Hindlimb muscle (tissue), 1 donor: ENCODE measurements around the gene ANKRD31. TPM values are rescaled to one million over a fixed set of nuclear protein-coding genes. Genes with fewer than 3 reads are reported as not detected.
"Not testable (repeated sequence)": the region's sequence is repeated elsewhere in the genome, so short reads cannot be mapped to it uniquely, and the experiment has no call there.

Source experiments
- DNase-seq: peaks from one replicate; pipeline ENCODE4 v3.0.0-alpha.2; 2013
- polyA plus RNA-seq: library from polyadenylated mRNA; unstranded; fragments of 120-200 nt; gene quantifications from one replicate; pipeline ENCODE4 v1.2.1, GENCODE V29; 2013; ENCODE audit not compliant: insufficient read length

Gene ANKRD31
- polyA plus RNA-seq, 1 donor = 0.14 TPM

GRCh38 chr5:75226916-75227315, 9.8 kb downstream of the ANKRD31 start:
- DNase-seq = no peak

GRCh38 chr5:75225506-75225905, 11.2 kb downstream of the ANKRD31 start:
- DNase-seq = no peak

- not testable (repeated sequence) for DNase-seq
Measured at GRCh38 chr5:75220787-75221186, 15.9 kb downstream of the ANKRD31 start.

GRCh38 chr5:75214928-75215327, 21.8 kb downstream of the ANKRD31 start:
- DNase-seq = no peak

GRCh38 chr5:75214409-75214808, 22.3 kb downstream of the ANKRD31 start:
- no peak for DNase-seq

GRCh38 chr5:75203604-75204003, 33.1 kb downstream of the ANKRD31 start:
- no peak for DNase-seq

- no peak for DNase-seq
Measured at GRCh38 chr5:75202935-75203334, 33.7 kb downstream of the ANKRD31 start.

GRCh38 chr5:75200776-75201175, 35.9 kb downstream of the ANKRD31 start:
- DNase-seq = no peak

GRCh38 chr5:75199946-75200345, 36.7 kb downstream of the ANKRD31 start:
- DNase-seq = no peak

- DNase-seq = no peak
Measured at GRCh38 chr5:75199071-75199470, 37.6 kb downstream of the ANKRD31 start.

- no peak for DNase-seq
Measured at GRCh38 chr5:75197745-75198144, 38.9 kb downstream of the ANKRD31 start.

- no peak for DNase-seq
Measured at GRCh38 chr5:75192804-75193203, 43.9 kb downstream of the ANKRD31 start.

- no peak for DNase-seq
Measured at GRCh38 chr5:75192264-75192663, 44.4 kb downstream of the ANKRD31 start.

- DNase-seq = no peak
Measured at GRCh38 chr5:75190227-75190626, 46.5 kb downstream of the ANKRD31 start.

GRCh38 chr5:75189353-75189752, 47.3 kb downstream of the ANKRD31 start:
- no peak for DNase-seq

GRCh38 chr5:75185763-75186162, 50.9 kb downstream of the ANKRD31 start:
- DNase-seq = no peak

GRCh38 chr5:75176009-75176408, 60.7 kb downstream of the ANKRD31 start:
- not testable (repeated sequence) for DNase-seq

GRCh38 chr5:75174872-75175271, 61.8 kb downstream of the ANKRD31 start:
- DNase-seq = not testable (repeated sequence)

- DNase-seq = no peak
Measured at GRCh38 chr5:75169516-75169915, 67.2 kb downstream of the ANKRD31 start.

- no peak for DNase-seq
Measured at GRCh38 chr5:75168026-75168735, 68.5 kb downstream of the ANKRD31 start.

- no peak for DNase-seq
Measured at GRCh38 chr5:75167345-75167744, 69.3 kb downstream of the ANKRD31 start.

GRCh38 chr5:75161508-75161907, 75.2 kb downstream of the ANKRD31 start:
- not testable (repeated sequence) for DNase-seq

GRCh38 chr5:75156585-75156984, 80.1 kb downstream of the ANKRD31 start:
- no peak for DNase-seq

GRCh38 chr5:75152860-75153259, 83.8 kb downstream of the ANKRD31 start:
- DNase-seq = no peak

GRCh38 chr5:75148051-75148450, 88.6 kb downstream of the ANKRD31 start:
- DNase-seq = no peak
